Mammary epithelial cell (primary cell): ENCODE data around the gene RALGAPB.

ENCODE experiments used
- EZH2 ChIP-seq: IDR thresholded peaks from 2 replicates; pipeline ENCODE4 v1.6.1; 2012; ENCODE audit warnings: low read length, inconsistent platforms, borderline replicate concordance
- TF ChIP-seq, protein P1 (sequence below), 2 donors: IDR thresholded peaks in 1 of 2; conservative IDR thresholded peaks in 1 of 2; 2 replicates each; pipeline ENCODE4 v1.5.1; 2011 to 2012; ENCODE audit warnings: inconsistent platforms in 2 of 2, low read length in 2 of 2, mild to moderate bottlenecking in 2 of 2, control low read depth in 1 of 2, low read depth in 1 of 2; ENCODE audit not compliant: insufficient read depth in 1 of 2; ENCODE audit errors: extremely low read depth in 1 of 2

DNA sequence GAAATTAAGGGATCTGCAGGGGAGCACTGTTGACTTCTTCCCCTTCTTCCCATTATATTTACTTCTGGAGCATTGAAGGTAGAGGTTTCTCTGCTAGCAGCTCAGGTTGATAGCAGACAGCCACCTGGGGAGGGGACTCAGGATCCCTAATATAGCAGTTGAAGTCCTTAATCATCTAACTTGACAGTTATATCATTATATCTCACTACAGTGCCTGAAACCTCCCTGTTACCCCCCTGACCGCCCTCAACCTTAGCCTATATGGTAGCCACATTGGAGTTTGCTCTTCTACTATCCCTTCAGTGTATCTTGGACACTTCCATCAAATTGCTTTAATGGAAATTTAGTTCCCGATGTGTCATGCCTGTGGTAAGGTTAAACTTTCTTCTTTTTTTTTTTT, 7.0 kb downstream of the RALGAPB start:
- TF ChIP-seq, protein P1, sequence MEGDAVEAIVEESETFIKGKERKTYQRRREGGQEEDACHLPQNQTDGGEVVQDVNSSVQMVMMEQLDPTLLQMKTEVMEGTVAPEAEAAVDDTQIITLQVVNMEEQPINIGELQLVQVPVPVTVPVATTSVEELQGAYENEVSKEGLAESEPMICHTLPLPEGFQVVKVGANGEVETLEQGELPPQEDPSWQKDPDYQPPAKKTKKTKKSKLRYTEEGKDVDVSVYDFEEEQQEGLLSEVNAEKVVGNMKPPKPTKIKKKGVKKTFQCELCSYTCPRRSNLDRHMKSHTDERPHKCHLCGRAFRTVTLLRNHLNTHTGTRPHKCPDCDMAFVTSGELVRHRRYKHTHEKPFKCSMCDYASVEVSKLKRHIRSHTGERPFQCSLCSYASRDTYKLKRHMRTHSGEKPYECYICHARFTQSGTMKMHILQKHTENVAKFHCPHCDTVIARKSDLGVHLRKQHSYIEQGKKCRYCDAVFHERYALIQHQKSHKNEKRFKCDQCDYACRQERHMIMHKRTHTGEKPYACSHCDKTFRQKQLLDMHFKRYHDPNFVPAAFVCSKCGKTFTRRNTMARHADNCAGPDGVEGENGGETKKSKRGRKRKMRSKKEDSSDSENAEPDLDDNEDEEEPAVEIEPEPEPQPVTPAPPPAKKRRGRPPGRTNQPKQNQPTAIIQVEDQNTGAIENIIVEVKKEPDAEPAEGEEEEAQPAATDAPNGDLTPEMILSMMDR (conservative IDR thresholded peaks at IDR 0.05 in 1 of 2, IDR thresholded peaks at IDR 0.05 in 1 of 2; ENCODE audit: extremely low read depth in 1 of 2, insufficient read depth in 1 of 2, low read depth in 1 of 2, low read length in 2 of 2): no peak
- TF ChIP-seq EZH2: no peak
